GM19463 (cell line): ENCODE data around the gene SPOP.
"Not testable (repeated sequence)": the region's sequence is repeated elsewhere in the genome, so short reads cannot be mapped to it uniquely, and the experiment has no call there.

Experiments
- ATAC-seq: cut with Tn5 transposase; IDR thresholded peaks from one replicate; pipeline ENCODE4 v1.9.1; 2021; ENCODE audit warnings: mild to moderate bottlenecking, moderate library complexity; ENCODE audit not compliant: unreplicated experiment

Gene SPOP

GRCh38 chr17:49677933-49678847 lies at the start of gene SPOP:
Gene SPOP, minus strand, starts transcription at chr17:49678097. Its CDS starts 55,287 bp downstream, at chr17:49622810.
- ATAC-seq, result peak; percentile 75

- no peak for ATAC-seq
Measured at GRCh38 chr17:49727380-49727779, 49.5 kb upstream of the SPOP start.

GRCh38 chr17:49725452-49726130 lies 47.7 kb upstream of the SPOP start:
- ATAC-seq, result no peak

- ATAC-seq, result not testable (repeated sequence)
Measured at GRCh38 chr17:49724552-49724951, 46.7 kb upstream of the SPOP start.

GRCh38 chr17:49723423-49723822 lies 45.5 kb upstream of the SPOP start:
- no peak for ATAC-seq

- no peak for ATAC-seq
Measured at GRCh38 chr17:49722066-49722465, 44.2 kb upstream of the SPOP start.

- no peak for ATAC-seq
Measured at GRCh38 chr17:49717371-49717861, 39.5 kb upstream of the SPOP start.

- no peak for ATAC-seq
Measured at GRCh38 chr17:49716668-49717364, 38.9 kb upstream of the SPOP start.

GRCh38 chr17:49715717-49716279 lies 37.9 kb upstream of the SPOP start:
- ATAC-seq, result no peak

GRCh38 chr17:49715216-49715615 lies 37.3 kb upstream of the SPOP start:
- no peak for ATAC-seq

- ATAC-seq, result no peak
Measured at GRCh38 chr17:49708515-49709183, 30.8 kb upstream of the SPOP start.

- ATAC-seq, result peak; percentile 96
Measured at GRCh38 chr17:49707608-49708514, 30.0 kb upstream of the SPOP start, which contains the start of gene SLC35B1. Gene SLC35B1, minus strand, starts transcription at chr17:49707964. Its CDS starts 131 bp downstream, at chr17:49707833.

GRCh38 chr17:49707246-49707607 lies 29.3 kb upstream of the SPOP start:
- ATAC-seq, result no peak

- no peak for ATAC-seq
Measured at GRCh38 chr17:49705254-49705653, 27.4 kb upstream of the SPOP start.

GRCh38 chr17:49703557-49704277 lies 25.8 kb upstream of the SPOP start:
- ATAC-seq, result no peak

GRCh38 chr17:49700960-49701359 lies 23.1 kb upstream of the SPOP start:
- ATAC-seq, result no peak

- ATAC-seq, result no peak
Measured at GRCh38 chr17:49699966-49700575, 22.2 kb upstream of the SPOP start.

GRCh38 chr17:49698005-49698404 lies 20.1 kb upstream of the SPOP start:
- no peak for ATAC-seq
